GM12875 (cell line): ENCODE data around the gene PRR7.

Experiments used
- H3K4me3 ChIP-seq: one replicate; pipeline ENCODE4 v1.5.1; 2011; ENCODE audit warnings: low read depth, low read length, control low read depth
- TF ChIP-seq, protein P1 (sequence below): IDR thresholded peaks from 2 replicates; pipeline ENCODE4 v1.5.1; 2011; ENCODE audit warnings: low read depth, mild to moderate bottlenecking, control low read depth, inconsistent platforms, low read length, moderate library complexity, borderline replicate concordance; ENCODE audit not compliant: insufficient read depth

The PRR7 gene

GRCh38 chr5:177434437-177434836 lies 12.2 kb upstream of the PRR7 start:
- no peak overlapping the region for H3K4me3 ChIP-seq
- TF ChIP-seq, protein P1, sequence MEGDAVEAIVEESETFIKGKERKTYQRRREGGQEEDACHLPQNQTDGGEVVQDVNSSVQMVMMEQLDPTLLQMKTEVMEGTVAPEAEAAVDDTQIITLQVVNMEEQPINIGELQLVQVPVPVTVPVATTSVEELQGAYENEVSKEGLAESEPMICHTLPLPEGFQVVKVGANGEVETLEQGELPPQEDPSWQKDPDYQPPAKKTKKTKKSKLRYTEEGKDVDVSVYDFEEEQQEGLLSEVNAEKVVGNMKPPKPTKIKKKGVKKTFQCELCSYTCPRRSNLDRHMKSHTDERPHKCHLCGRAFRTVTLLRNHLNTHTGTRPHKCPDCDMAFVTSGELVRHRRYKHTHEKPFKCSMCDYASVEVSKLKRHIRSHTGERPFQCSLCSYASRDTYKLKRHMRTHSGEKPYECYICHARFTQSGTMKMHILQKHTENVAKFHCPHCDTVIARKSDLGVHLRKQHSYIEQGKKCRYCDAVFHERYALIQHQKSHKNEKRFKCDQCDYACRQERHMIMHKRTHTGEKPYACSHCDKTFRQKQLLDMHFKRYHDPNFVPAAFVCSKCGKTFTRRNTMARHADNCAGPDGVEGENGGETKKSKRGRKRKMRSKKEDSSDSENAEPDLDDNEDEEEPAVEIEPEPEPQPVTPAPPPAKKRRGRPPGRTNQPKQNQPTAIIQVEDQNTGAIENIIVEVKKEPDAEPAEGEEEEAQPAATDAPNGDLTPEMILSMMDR, result no peak

DNA sequence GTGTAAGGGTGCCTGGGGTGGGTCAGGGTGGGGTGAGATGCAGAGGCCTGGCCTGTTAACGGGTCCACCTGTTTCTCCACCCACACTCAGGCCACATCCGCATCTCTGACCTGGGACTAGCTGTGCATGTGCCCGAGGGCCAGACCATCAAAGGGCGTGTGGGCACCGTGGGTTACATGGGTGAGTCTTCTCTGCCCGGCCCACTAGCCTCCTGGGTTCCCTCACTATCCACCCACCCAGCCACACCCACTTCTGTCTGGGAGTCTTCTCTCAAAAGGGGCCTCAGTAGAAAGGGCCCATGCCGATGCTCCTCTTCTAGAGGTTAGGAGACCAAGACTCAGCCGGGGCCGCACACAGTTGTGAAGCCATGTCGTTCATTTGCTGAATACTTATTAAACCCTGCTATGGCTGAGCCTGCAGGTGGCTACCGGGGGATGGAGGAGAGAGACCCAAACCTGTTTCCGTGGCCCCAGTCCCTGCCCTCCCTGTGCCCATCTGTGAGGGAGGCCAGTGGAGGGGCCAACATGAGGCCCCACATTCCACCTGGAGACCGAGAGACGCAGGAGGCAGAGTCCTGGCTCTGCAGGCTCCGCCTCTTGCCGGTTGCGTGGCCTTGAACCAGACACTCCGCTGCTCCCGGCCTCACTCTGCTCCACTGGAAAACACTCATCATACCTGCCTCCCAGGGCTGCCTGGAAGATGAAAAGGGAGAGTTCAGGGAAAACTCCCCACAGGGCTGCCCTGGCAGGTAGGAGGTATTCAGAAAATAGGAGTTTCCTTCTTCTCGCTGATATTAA lies 11.5 kb upstream of the PRR7 start:
- TF ChIP-seq, protein P1, result no peak
- no peak overlapping the region for H3K4me3 ChIP-seq

- TF ChIP-seq, protein P1, result no peak
- no peak overlapping the region for H3K4me3 ChIP-seq
Measured at GRCh38 chr5:177435847-177436536, 10.6 kb upstream of the PRR7 start.

DNA sequence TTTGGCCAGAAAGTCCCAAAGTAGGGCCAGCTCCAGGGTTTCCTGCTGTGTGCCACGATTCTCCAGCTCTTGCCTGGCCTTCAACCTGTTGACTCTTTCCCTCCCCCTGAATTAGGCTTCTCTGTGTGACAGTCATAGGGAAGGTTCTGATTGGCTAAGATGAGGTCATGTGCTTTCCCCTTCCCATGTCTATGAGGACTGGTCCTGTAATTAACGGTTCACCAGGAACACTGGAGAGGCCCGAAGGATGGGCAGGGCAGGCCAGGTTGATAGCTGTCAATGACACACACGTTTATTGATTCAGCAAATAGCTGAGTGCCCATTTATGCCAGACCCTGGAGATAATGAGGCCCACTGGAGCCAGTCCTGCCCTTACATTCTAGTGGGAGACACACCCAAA lies 9.0 kb upstream of the PRR7 start:
- TF ChIP-seq, protein P1, result no peak
- no peak overlapping the region for H3K4me3 ChIP-seq

DNA sequence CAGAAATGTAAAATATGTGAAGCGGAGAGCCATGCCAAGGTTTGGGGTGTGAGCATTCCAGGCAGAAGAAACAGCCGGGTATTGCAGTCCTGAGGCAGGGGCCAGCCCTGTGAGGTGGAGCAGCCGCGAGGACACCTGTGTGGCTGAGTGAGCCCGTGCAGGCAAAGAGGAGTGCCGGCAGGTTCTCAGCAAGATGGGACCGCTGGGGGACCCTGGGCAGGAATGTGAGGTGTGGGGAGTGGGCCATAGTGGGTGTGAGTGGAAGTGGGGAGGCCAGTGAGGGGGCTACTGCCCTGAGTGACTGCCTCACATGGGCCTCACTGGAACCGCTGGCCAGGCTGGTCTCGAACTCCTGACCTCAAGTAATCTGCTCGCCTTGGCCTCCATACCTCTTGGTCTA lies 8.1 kb upstream of the PRR7 start:
- no peak overlapping the region for H3K4me3 ChIP-seq
- TF ChIP-seq, protein P1, result no peak

- TF ChIP-seq, protein P1, result no peak
- H3K4me3 ChIP-seq, result no peak overlapping the region
Measured at GRCh38 chr5:177439518-177440053, 7.0 kb upstream of the PRR7 start.
